Right cardiac atrium (tissue), 5 donors: ENCODE data around the gene TMEM132D. TPM values are rescaled to one million over a fixed set of nuclear protein-coding genes. Genes with fewer than 3 reads are reported as not detected.

Experiments
- ATAC-seq, 2 donors: fragments of 200-7000 bp; cut with Tn5 transposase; one replicate each; pipeline versions ENCODE4 v1.8.0 to v1.9.1; 2020; ENCODE audit warnings: moderate library complexity in 2 of 2, mild to moderate bottlenecking in 1 of 2
- DNase-seq, 3 donors: peaks; one replicate each; pipeline ENCODE4 v3.0.0-alpha.2; 2020
- H3K27ac ChIP-seq: one replicate; pipeline ENCODE4 v1.5.1; 2013; ENCODE audit warnings: mild to moderate bottlenecking, low read length, control low read depth, moderate library complexity
- H3K27me3 ChIP-seq: one replicate; pipeline ENCODE4 v1.6.1; 2013; ENCODE audit not compliant: control insufficient read depth, insufficient read depth
- H3K4me1 ChIP-seq: one replicate; pipeline ENCODE4 v1.6.1; 2013; ENCODE audit warnings: low read length; ENCODE audit not compliant: control insufficient read depth, insufficient read depth
- H3K4me3 ChIP-seq: one replicate; pipeline ENCODE4 v1.5.1; 2013; ENCODE audit warnings: low read length, control low read depth
- H3K9me3 ChIP-seq: one replicate; pipeline ENCODE4 v1.6.1; 2013; ENCODE audit warnings: low read length; ENCODE audit not compliant: control insufficient read depth
- WGBS: extraction: QIAGEN DNeasy Blood & Tissue Kit; methylation state at CpG from one replicate; pipeline ENCODE4 v1.1.7; 2013; 5-methylcytosine and 5-hydroxymethylcytosine counted together
- intact Hi-C, 4 donors: fragments of 100-400 bp; cut with DNase I; formaldehyde crosslinking; loops; one replicate each; pipeline versions ENCODE4 v1.11.0 to v1.14.0; 2022 to 2023
- polyA plus RNA-seq: library from polyadenylated mRNA; stranded (reverse); fragments of 200-250 nt; gene quantifications from one replicate; pipeline ENCODE4 v1.2.3, GENCODE V29; 2013
- total RNA-seq, 4 donors: library from RNA; stranded (reverse); fragmentation: NEBNext Ultra II Directional; extraction: Animal tissue kit (Norgen Biotek cat#: 25700); gene quantifications; one replicate each; pipeline ENCODE4 v1.2.1, GENCODE V29; 2021
- donor health status: healthy with polysubstance abuse.
- donor health status: DM: no; HTN: yes; CAD: no.
- donor health status: DM: no; HTN: no; CAD: no.
- donor health status: DM: no; HTN: yes; CAD: no; lungs with severe emphysema.
- donor health status: DM: yes; HTN: yes; CAD: no.

The TMEM132D gene
- total and polyA plus RNA-seq, 5 donors, result not detected

DNA sequence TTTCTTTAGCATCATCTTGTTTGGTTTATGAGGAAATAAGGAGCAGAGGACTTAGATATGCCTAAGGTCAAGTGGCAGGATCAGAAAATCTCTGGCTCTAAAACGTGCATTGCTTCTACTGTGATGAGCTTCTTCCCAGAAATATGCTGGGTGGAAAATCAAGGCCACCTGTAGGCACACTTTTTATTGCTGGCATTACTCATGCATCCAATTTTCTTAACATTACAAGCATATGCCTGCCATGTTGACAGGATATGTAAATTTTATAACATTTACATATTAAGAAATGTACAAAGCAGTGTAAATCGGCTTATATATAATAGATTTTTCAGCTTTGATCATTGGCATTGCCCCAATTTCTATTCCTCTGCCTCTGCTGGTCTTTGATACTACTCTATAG is 409.6 kb downstream of the TMEM132D start:
- no peaks in the 10 kb centered on the region for H3K4me1 ChIP-seq
- no peaks in the 10 kb centered on the region for H3K27me3 ChIP-seq
- H3K27ac ChIP-seq, result no peak overlapping the region
- intact Hi-C loops, result no loop called here
- H3K4me3 ChIP-seq, result no peak overlapping the region
- ATAC-seq (no peak), DNase-seq (no peak)
- WGBS, result 52% methylated on average over 2 of the region's 2 CpGs
- H3K9me3 ChIP-seq, result no peaks in the 10 kb centered on the region

DNA sequence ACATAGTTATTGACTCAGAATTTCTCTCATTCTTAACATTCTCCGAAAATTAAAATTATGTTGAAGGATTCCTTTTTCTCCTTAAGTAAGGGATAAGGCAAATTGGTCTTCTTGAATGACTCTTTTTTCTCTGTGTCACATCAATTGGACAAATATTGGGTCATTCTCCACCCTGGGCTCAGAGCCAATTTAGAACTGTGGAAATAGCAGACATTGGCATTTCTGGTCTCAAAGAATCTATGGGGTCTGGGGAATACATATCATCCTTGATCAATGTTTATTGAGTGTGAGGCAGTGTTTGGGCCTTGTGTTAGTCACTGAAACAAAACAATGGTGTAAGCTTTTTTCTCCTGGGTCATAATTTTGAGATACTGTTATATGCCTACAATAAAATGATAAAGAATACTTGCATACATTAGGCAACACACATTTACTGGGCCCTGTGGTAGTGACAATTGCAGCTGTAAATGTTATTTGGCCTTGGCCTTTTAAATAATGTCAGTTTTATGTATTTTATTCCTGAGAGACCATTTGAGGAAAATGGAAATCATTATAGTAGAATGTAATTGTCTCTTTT is 414.6 kb downstream of the TMEM132D start:
- intact Hi-C loops, result no loop called here
- H3K9me3 ChIP-seq, result no peaks in the 10 kb centered on the region
- ATAC-seq (no peak), DNase-seq (no peak)
- H3K27ac ChIP-seq, result no peak overlapping the region
- no peak overlapping the region for H3K4me3 ChIP-seq
- WGBS, result 87% methylated on average over 1 of the region's 1 CpG
- H3K4me1 ChIP-seq, result no peaks in the 10 kb centered on the region
- no peaks in the 10 kb centered on the region for H3K27me3 ChIP-seq

DNA sequence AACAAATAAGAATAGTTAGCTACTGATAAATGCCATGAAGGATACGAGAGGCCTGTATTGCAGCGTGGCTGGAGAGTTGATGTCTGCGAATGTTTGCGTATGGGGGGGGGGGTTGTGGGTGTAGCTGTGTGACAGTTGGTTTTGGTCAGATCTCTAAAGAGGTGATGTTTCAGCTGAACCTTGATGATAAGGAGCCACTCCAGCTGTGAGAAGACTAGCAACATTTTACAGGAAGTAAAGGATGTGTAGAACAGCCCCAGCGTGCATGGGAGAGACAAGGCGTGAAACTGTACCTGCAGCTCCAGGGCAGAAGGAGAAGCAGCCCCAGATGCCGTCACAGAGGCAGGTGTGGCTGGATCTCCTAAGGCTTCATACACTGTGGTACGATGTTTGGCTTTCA is 416.9 kb downstream of the TMEM132D start:
- Histone ChIP-seq H3K9me3 (no peaks in the 10 kb centered on the region), H3K4me3 (no peak overlapping the region), H3K27me3 (no peaks in the 10 kb centered on the region), H3K27ac (no peak overlapping the region), H3K4me1 (no peaks in the 10 kb centered on the region)
- intact Hi-C loops, result no loop called here
- ATAC-seq, result no peak
- no peak for DNase-seq
- 75% methylated on average over 8 of the region's 8 CpGs for WGBS

DNA sequence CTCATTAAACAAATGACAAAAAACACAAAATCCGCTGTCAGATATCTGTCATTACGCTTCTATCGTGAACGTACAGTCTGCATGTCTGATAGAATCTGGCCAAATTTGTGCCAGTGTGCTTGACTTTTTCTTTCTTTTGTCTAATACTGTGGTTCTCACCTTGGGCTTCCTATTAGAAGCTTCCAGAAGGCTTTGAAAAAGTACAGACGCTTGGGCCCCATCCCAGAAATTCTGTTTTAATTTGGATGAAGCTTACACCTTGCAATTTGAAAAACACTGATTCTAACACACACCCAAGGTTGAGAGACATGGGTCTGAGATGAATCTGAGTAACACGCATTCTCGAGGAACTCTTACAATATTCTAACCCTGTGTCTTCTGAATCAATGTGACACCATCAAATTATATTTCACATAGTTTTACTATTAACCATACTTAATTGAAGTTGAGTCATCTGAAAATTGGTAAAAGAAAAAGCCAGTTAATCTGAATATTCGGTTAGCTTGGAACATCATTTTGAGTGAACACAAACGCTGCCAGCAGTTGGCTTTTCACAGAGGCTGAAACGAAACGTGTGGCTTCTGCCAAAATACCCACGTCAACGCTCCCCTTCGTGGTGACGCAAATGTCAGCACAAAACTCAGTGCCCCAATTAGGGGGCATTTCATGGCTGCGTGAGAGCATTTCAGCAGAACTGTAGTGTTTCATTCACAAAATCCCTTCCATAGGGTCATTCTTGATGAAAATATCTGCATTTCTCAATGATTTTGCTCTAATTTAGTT is 420.5 kb downstream of the TMEM132D start:
- Histone ChIP-seq H3K9me3 (no peaks in the 10 kb centered on the region), H3K4me3 (no peak overlapping the region), H3K27ac (no peak overlapping the region), H3K27me3 (no peaks in the 10 kb centered on the region), H3K4me1 (no peaks in the 10 kb centered on the region)
- 75% methylated on average over 16 of the region's 16 CpGs for WGBS
- DNase-seq (no peak), ATAC-seq (no peak)
- intact Hi-C loops, result no loop called here

DNA sequence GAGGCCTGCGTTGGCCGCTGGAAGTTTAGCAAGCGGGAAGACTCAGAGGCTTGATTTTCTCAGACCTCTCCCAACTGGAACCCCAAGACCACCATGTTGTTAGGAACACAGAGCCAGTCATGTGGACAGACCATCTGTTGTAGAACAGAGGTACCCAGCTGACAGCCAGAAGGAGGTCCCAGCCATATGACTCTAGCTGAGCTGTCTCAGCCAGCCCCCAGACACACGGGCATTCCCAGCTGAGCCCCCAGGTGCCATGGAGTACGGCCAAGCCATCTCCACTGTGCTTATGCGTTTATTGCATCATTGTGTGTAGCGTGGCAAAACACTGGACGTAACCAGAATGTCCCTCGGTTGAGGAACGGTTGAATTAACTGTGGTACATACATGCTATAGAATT is 421.9 kb downstream of the TMEM132D start:
- 77% methylated on average over 10 of the region's 10 CpGs for WGBS
- no peaks in the 10 kb centered on the region for H3K9me3 ChIP-seq
- ATAC-seq, result no peak

DNA sequence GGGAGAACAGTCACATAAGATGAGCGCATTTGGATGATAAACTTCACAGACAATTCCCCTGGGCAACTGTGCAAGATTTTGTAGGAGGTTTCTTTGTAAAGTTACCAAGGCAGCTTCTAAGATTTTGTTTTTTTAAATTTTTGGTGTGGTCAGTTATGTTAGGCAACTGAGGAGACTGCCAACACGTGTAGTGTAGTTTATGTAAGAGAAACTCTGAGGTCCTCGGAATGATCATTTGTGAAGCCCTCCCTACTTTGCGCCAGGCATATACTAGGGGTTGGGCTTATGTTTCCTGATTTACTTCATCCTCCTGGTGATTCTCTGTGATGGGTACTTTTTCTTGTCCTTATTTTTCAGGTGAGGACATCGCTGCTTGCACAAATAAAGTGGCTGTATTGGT is 433.6 kb downstream of the TMEM132D start:
- intact Hi-C loops, result no loop called here
- Histone ChIP-seq H3K4me3 (no peak overlapping the region), H3K27me3 (no peaks in the 10 kb centered on the region), H3K27ac (no peak overlapping the region), H3K4me1 (no peaks in the 10 kb centered on the region), H3K9me3 (no peaks in the 10 kb centered on the region)
- DNase-seq (no peak), ATAC-seq (no peak)
- WGBS, result 72% methylated on average over 5 of the region's 5 CpGs

More for the DNA sequence above, 421.9 kb downstream of the TMEM132D start:
- intact Hi-C loops, result no loop called here
- no peak overlapping the region for H3K27ac ChIP-seq
- no peak overlapping the region for H3K4me3 ChIP-seq
- no peaks in the 10 kb centered on the region for H3K27me3 ChIP-seq
- no peak for DNase-seq
- H3K4me1 ChIP-seq, result no peaks in the 10 kb centered on the region

DNA sequence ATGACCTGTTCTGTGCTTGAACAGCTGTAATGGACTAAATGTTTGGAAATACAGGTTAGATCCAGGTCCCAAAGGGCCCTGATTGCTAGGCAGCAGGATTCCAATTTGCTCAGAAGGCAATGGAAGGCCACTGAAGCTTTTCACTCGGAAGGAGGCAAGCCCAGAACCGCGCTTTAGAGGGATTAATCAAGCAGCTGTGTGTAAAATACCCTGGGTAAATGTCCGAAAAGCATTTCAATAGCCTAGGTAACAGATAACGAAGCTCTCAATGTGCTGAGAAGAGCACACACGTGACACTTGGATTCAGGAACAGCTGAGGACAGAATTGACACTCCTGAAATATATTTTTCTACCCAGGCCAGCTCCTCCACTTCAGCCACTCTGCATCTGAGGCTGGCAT is 436.1 kb downstream of the TMEM132D start:
- intact Hi-C loops, result no loop called here
- DNase-seq (no peak), ATAC-seq (no peak)
- H3K9me3 ChIP-seq, result no peaks in the 10 kb centered on the region
- WGBS, result 65% methylated on average over 6 of the region's 6 CpGs
- H3K4me1 ChIP-seq, result no peaks in the 10 kb centered on the region
- no peak overlapping the region for H3K4me3 ChIP-seq
- no peak overlapping the region for H3K27ac ChIP-seq
- no peaks in the 10 kb centered on the region for H3K27me3 ChIP-seq

DNA sequence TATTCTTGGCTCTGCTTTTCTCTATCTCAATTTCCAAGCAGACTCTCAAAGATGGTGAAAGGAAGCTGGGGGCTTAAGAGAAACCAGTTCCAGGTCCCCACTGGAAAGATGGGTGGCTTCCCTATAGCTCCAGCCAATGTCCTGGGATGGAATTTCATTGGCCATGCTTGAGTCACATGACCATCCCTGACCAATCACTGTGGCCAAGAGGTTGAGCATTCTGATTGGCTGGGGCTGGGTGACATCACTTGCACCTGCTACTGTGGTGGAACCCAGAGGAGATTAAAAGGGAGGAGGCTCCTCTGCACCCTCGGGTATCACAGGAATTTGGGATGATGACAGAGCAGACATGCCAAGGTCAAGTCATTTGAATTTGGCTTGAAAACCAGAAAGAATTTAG is 436.5 kb downstream of the TMEM132D start:
- Histone ChIP-seq H3K4me3 (no peak overlapping the region), H3K4me1 (no peaks in the 10 kb centered on the region), H3K9me3 (no peaks in the 10 kb centered on the region), H3K27me3 (no peaks in the 10 kb centered on the region), H3K27ac (no peak overlapping the region)
- no peak for ATAC-seq
- WGBS, result 45% methylated on average over 1 of the region's 1 CpG
- intact Hi-C loops, result no loop called here
- no peak for DNase-seq

DNA sequence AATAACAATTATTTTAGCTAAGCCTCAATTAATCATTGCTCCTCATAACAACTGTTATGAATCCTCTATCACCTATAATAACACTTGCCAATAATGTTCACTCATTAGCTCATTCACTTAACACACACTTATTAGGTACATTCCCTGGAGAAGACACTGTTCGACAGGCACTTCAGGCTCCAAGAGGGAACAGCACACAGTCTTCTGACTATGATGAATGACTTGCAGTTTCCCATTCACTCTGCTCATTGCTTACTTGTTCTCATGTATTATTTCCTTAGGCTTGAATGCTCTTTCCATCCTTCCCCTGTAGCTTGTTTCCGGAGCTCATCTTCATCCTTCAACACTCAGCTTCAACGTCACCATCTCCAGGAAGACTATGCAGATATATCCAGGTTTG is 437.3 kb downstream of the TMEM132D start:
- Histone ChIP-seq H3K4me1 (no peaks in the 10 kb centered on the region), H3K9me3 (no peaks in the 10 kb centered on the region), H3K4me3 (no peak overlapping the region), H3K27me3 (no peaks in the 10 kb centered on the region), H3K27ac (no peak overlapping the region)
- DNase-seq, result no peak
- 81% methylated on average over 3 of the region's 3 CpGs for WGBS
- intact Hi-C loops, result no loop called here
- no peak for ATAC-seq

DNA sequence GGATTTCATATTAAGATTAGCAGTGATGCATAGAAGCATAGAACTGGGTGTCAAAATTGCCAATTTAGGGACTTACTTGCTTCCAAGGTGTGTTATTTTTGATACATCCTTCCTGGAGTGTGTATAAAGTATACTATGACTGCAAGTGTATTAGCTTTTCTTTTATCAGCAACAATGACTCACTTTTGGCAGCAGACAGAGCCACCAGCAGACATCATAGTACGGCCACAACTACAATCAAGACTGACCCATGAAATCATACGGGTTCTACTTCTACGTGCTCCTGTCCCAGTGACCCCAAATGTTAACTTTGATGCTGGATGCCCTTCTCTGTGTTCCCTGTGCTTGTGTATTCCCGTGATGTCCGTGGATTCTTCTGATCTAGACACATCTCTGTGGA is 443.9 kb downstream of the TMEM132D start:
- DNase-seq (no peak), ATAC-seq (no peak)
- intact Hi-C loops, result no loop called here
- Histone ChIP-seq H3K4me3 (no peak overlapping the region), H3K9me3 (no peaks in the 10 kb centered on the region), H3K4me1 (no peaks in the 10 kb centered on the region), H3K27me3 (no peaks in the 10 kb centered on the region), H3K27ac (no peak overlapping the region)
- 64% methylated on average over 5 of the region's 5 CpGs for WGBS

DNA sequence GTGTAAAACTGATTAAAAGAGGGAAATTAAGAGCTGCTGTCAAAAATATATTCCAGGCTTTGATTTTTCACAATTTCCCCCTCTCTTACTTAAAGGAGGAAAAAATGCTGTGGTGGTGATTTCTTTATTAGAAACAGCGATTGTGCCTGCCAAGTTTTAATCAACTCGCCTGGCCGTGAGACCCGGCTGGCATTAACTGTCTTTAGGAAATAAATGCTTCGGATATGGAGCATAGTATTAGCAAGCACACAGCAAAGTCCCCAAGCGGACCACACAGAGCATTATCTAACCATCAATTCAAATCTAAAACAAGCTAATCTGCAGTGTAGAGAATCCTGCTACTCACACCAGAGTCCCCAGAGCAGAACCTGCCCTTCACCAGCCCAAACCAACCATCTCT is 457.1 kb downstream of the TMEM132D start:
- H3K4me1 ChIP-seq, result no peaks in the 10 kb centered on the region
- DNase-seq, result no peak
- no peaks in the 10 kb centered on the region for H3K27me3 ChIP-seq
- no peaks in the 10 kb centered on the region for H3K9me3 ChIP-seq
- no peak for ATAC-seq
- intact Hi-C loops, result no loop called here
- no peak overlapping the region for H3K4me3 ChIP-seq
- 67% methylated on average over 6 of the region's 6 CpGs for WGBS
- no peak overlapping the region for H3K27ac ChIP-seq
